Measurements from ENCODE around the gene LIPN.

DNA sequence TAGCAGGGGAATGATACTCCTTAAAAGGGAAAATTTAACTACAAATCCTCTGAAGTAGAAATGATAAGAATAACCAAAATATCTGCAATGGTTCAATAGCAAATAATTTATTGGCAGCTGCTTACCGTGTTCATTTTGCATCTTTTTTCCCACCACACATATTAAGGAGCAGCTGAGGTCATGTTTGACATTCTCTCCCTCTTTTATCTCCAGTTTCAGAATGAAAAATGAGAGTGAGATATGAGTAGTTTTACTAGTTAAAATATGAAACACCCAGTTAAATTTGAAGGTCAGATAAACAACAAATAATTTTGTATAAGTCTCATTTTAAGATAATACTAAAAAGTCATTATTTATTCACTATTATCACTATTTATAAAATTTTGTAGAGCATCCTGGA lies 3.1 kb downstream of the LIPN start:
- TF ChIP-seq, protein P1, sequence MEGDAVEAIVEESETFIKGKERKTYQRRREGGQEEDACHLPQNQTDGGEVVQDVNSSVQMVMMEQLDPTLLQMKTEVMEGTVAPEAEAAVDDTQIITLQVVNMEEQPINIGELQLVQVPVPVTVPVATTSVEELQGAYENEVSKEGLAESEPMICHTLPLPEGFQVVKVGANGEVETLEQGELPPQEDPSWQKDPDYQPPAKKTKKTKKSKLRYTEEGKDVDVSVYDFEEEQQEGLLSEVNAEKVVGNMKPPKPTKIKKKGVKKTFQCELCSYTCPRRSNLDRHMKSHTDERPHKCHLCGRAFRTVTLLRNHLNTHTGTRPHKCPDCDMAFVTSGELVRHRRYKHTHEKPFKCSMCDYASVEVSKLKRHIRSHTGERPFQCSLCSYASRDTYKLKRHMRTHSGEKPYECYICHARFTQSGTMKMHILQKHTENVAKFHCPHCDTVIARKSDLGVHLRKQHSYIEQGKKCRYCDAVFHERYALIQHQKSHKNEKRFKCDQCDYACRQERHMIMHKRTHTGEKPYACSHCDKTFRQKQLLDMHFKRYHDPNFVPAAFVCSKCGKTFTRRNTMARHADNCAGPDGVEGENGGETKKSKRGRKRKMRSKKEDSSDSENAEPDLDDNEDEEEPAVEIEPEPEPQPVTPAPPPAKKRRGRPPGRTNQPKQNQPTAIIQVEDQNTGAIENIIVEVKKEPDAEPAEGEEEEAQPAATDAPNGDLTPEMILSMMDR (IDR thresholded peaks at IDR 0.05) = no peak
- no peak for TF ChIP-seq POLR2A (IDR thresholded peaks at IDR 0.05)

Measured in adrenal gland (tissue), 5 donors.